PC-3 (cell line): Measurements from ENCODE around the gene WDR88. TPM values are rescaled to one million over a fixed set of nuclear protein-coding genes. Genes with fewer than 3 reads are reported as not detected.
"Not testable (repeated sequence)": the region's sequence is repeated elsewhere in the genome, so short reads cannot be mapped to it uniquely, and the experiment has no call there.

Experiments used
- ATAC-seq: fragments of 200-7000 bp; cut with Tn5 transposase; 2 replicates; pipeline ENCODE4 v1.9.1; 2020; ENCODE audit warnings: mild to moderate bottlenecking, moderate library complexity
- BruUV-seq: library from RNA; stranded (reverse); fragments of 400-500 nt; replicated peaks from 2 replicates; lab custom pipeline; 2021; lab: Mats Ljungman, UMichigan
- CTCF ChIA-PET: fragments of 300-600 bp; sonication (Branson Sonifier 250); formaldehyde crosslinking; loops from one replicate; lab custom pipeline; 2022; ENCODE audit warnings: antibody characterized with exemption; lab: Charles Lee
- POLR2A ChIA-PET: fragments of 300-600 bp; sonication (Branson Sonifier 250); formaldehyde crosslinking; loops from one replicate; lab custom pipeline; 2022; ENCODE audit warnings: antibody characterized with exemption; ENCODE audit not compliant: unreplicated experiment; lab: Charles Lee
- DNase-seq: peaks from one replicate; pipeline ENCODE4 v3.0.0-alpha.2; 2015
- H2AFZ ChIP-seq: fragments of 300-600 bp; sonication (generic); 2 replicates; pipeline ENCODE4 v1.6.0; 2016; ENCODE audit warnings: antibody characterized with exemption, low read length
- H3F3A ChIP-seq: fragments of 300-600 bp; sonication (generic); one replicate; pipeline ENCODE4 v1.6.0; 2017; ENCODE audit warnings: antibody characterized with exemption, low read length, control low read depth, mild to moderate bottlenecking; ENCODE audit not compliant: unreplicated experiment
- H3K27ac ChIP-seq: fragments of 300-600 bp; sonication (generic); 2 replicates; pipeline ENCODE4 v1.5.1; 2016; ENCODE audit warnings: mild to moderate bottlenecking, low read length
- H3K27me3 ChIP-seq: fragments of 300-600 bp; sonication (generic); 2 replicates; pipeline ENCODE4 v1.6.1; 2016; ENCODE audit warnings: low read length, mixed read lengths
- H3K36me3 ChIP-seq: fragments of 300-600 bp; sonication (generic); 2 replicates; pipeline ENCODE4 v1.6.1; 2016; ENCODE audit warnings: low read depth, mixed run types, low read length, mixed read lengths
- H3K4me1 ChIP-seq: fragments of 300-600 bp; sonication (generic); 2 replicates; pipeline ENCODE4 v1.5.1; 2016; ENCODE audit warnings: low read length; ENCODE audit not compliant: insufficient read depth
- H3K4me2 ChIP-seq: fragments of 300-600 bp; sonication (generic); 2 replicates; pipeline ENCODE4 v1.6.0; 2016; ENCODE audit warnings: low read length
- H3K4me3 ChIP-seq: fragments of 300-600 bp; sonication (generic); 2 replicates; pipeline ENCODE4 v1.5.1; 2016; ENCODE audit warnings: mild to moderate bottlenecking, low read length, mixed read lengths
- H3K79me2 ChIP-seq: fragments of 300-600 bp; sonication (generic); 2 replicates; pipeline ENCODE4 v1.6.1; 2017; ENCODE audit warnings: low read length, mixed read lengths
- H3K9ac ChIP-seq: fragments of 300-600 bp; sonication (generic); 2 replicates; pipeline ENCODE4 v1.6.0; 2016; ENCODE audit warnings: mild to moderate bottlenecking, low read length
- H3K9me2 ChIP-seq: fragments of 300-600 bp; sonication (generic); replicated peaks from 2 replicates; pipeline ENCODE4 v1.6.1; 2016; ENCODE audit warnings: mixed run types, low read length, mixed read lengths
- H3K9me3 ChIP-seq: fragments of 300-600 bp; sonication (generic); 2 replicates; pipeline ENCODE4 v1.6.1; 2016; ENCODE audit warnings: low read length, mixed read lengths
- H4K20me1 ChIP-seq: fragments of 300-600 bp; sonication (generic); 2 replicates; pipeline ENCODE4 v1.6.1; 2016; ENCODE audit warnings: low read length, mixed read lengths
- CTCF ChIP-seq: fragments of 300-600 bp; sonication (generic); conservative IDR thresholded peaks from 2 replicates; pipeline ENCODE4 v1.5.1; 2017; ENCODE audit warnings: antibody characterized with exemption, low read depth, mild to moderate bottlenecking, low read length
- EZH2 ChIP-seq: fragments of 300-600 bp; sonication (generic); IDR thresholded peaks from one replicate; pipeline ENCODE4 v1.6.1; 2017; ENCODE audit warnings: antibody characterized with exemption, mild to moderate bottlenecking, low read length; ENCODE audit not compliant: unreplicated experiment
- EZH2phosphoT487 ChIP-seq: fragments of 300-600 bp; sonication (generic); IDR thresholded peaks from 2 replicates; pipeline ENCODE4 v1.6.1; 2018; ENCODE audit warnings: mild to moderate bottlenecking, antibody characterized with exemption, low read length, borderline replicate concordance
- intact Hi-C: fragments of 100-400 bp; cut with micrococcal nuclease; formaldehyde crosslinking; loops from 2 replicates; pipeline ENCODE4 v1.9.0; 2023
- total RNA-seq: library from RNA; depleted of rRNA; stranded (reverse); fragments of >200 nt; gene quantifications from 2 replicates; pipeline ENCODE4 v1.2.3, GENCODE V29; 2014

Gene WDR88
- total RNA-seq, 1 experiment from 2014 or later, result not detected

DNA sequence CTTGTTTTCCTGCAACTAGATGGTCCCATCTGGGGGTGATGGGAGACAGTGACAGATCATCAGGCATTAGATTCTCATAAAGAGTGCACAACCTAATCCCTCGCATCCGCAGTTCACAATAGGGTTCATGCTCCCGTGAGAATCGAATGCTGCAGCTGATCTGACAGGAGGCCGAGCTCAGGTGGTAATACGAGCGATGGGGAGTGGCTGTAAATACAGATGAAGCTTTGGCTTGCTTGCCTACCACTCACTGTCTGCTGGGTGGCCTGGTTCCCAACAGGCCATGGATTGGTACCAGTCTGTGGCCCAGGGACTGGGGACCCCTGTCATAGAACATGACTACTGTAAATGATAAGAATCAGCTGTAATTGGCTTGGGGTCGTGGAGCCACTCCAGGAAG, 28.0 kb downstream of the WDR88 start:
- ChIA-PET POLR2A (no interaction called here), CTCF (no interaction called here)
- Histone ChIP-seq H3K9me3 (no peaks in the 10 kb centered on the region), H3K9ac (no peak overlapping the region), H3K27ac (no peak overlapping the region), H3K36me3 (no peaks in the 10 kb centered on the region), H3F3A (no peaks in the 10 kb centered on the region), H3K9me2 (no peaks in the 10 kb centered on the region), H3K4me1 (no peaks in the 10 kb centered on the region), H3K27me3 (no peaks in the 10 kb centered on the region), H2AFZ (no peak overlapping the region), H3K4me2 (no peak overlapping the region), H4K20me1 (no peaks in the 10 kb centered on the region), H3K79me2 (no peaks in the 10 kb centered on the region), H3K4me3 (no peak overlapping the region)
- TF ChIP-seq CTCF (no peak), EZH2phosphoT487 (no peak), EZH2 (no peak)
- ATAC-seq (no peak), DNase-seq (no peak)
- intact Hi-C loops, result no loop called here
- no TSS peak for BruUV-seq

GRCh38 chr19:33161201-33161600, 29.3 kb downstream of the WDR88 start:
- ChIA-PET CTCF (no interaction called here), POLR2A (no interaction called here)
- intact Hi-C loops, result no loop called here
- Histone ChIP-seq H4K20me1 (no peaks in the 10 kb centered on the region), H3K9me3 (no peaks in the 10 kb centered on the region), H3K9me2 (no peaks in the 10 kb centered on the region), H3K27ac (no peak overlapping the region), H2AFZ (no peak overlapping the region), H3K27me3 (no peaks in the 10 kb centered on the region), H3K4me1 (no peaks in the 10 kb centered on the region), H3F3A (no peaks in the 10 kb centered on the region), H3K4me3 (no peak overlapping the region), H3K9ac (no peak overlapping the region), H3K4me2 (no peak overlapping the region), H3K36me3 (no peaks in the 10 kb centered on the region), H3K79me2 (no peaks in the 10 kb centered on the region)
- DNase-seq (no peak), ATAC-seq (no peak)
- TF ChIP-seq EZH2 (no peak), EZH2phosphoT487 (no peak), CTCF (no peak)
- BruUV-seq, result no TSS peak

DNA sequence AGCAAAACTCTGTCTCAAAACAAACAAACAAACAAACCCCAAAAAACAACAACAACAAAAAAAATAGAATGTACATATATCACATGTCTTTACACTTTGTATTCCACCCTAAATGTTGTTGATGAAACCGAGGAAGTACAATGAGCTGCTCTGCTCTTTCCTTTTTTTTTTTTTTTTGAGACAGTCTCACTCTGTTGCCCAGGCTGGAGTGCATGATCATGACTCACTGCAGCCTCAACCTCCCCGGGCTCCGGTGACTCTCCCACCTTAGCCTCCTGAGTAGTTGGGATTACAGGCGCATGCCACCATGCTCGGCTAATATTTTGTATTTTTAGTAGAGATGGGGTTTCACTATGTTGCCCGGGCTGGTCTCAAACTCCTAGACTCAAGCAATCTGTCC, 31.6 kb downstream of the WDR88 start:
- Histone ChIP-seq H3K36me3 (no peaks in the 10 kb centered on the region), H2AFZ (no peak overlapping the region), H3K4me1 (no peaks in the 10 kb centered on the region), H3K27me3 (no peaks in the 10 kb centered on the region), H3K79me2 (no peaks in the 10 kb centered on the region), H4K20me1 (no peaks in the 10 kb centered on the region), H3K9me2 (no peaks in the 10 kb centered on the region), H3F3A (no peaks in the 10 kb centered on the region), H3K4me2 (no peak overlapping the region), H3K9ac (no peak overlapping the region), H3K4me3 (no peak overlapping the region), H3K27ac (no peak overlapping the region), H3K9me3 (no peaks in the 10 kb centered on the region)
- DNase-seq, result no peak
- TF ChIP-seq EZH2phosphoT487, result no peak
- TF ChIP-seq EZH2, result no peak
- TF ChIP-seq CTCF, result no peak
- ChIA-PET POLR2A (no interaction called here), CTCF (no interaction called here)
- intact Hi-C loops, result no loop called here
- ATAC-seq, result no peak
- BruUV-seq, result no TSS peak

DNA sequence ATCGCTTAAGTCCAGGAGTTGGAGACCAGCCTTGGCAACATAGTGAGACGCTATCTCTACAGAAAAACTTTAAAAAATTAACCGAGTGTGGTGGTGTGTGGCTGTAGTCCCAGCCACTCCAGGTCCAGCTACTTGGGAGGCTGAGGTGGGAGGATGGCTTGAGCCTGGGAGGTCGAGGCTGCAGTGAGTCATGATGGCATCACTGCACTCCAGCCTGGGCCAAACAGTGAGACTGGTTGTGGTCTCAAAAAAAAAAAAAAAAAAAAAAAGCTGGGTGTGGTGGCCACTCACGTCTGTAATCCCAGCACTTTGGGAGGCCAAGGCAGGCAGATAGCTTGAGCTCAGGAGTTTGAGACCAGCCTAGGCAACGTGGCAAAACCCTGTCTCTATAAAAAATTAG, 34.1 kb downstream of the WDR88 start:
- POLR2A ChIA-PET, H3K27me3 ChIP-seq, ATAC-seq, BruUV-seq, H3K9me3 ChIP-seq, H2AFZ ChIP-seq, H3K4me2 ChIP-seq, H4K20me1 ChIP-seq, H3K79me2 ChIP-seq, DNase-seq, CTCF ChIA-PET, intact Hi-C loops, H3K9me2 ChIP-seq, H3F3A ChIP-seq, H3K36me3 ChIP-seq, H3K4me3 ChIP-seq, H3K4me1 ChIP-seq, H3K9ac ChIP-seq, H3K27ac ChIP-seq: not testable (repeated sequence)
